Adipocyte (in vitro differentiated cells): Measurements from ENCODE around the gene TP73.
"Not testable (repeated sequence)": the region's sequence is repeated elsewhere in the genome, so short reads cannot be mapped to it uniquely, and the experiment has no call there.

Experiments used
- DNase-seq: peaks from one replicate; pipeline ENCODE4 v3.0.0-alpha.2; 2015; ENCODE audit warnings: low read depth
- H3K27me3 ChIP-seq: replicated peaks from 2 replicates; pipeline ENCODE4 v1.7.0; 2013; ENCODE audit warnings: mild to moderate bottlenecking, low read length, moderate library complexity; ENCODE audit not compliant: control insufficient read depth, insufficient read depth
- H3K36me3 ChIP-seq: 2 replicates; pipeline ENCODE4 v1.7.0; 2013; ENCODE audit warnings: low read length, mild to moderate bottlenecking, moderate library complexity; ENCODE audit not compliant: control insufficient read depth, insufficient read depth, severe bottlenecking
- H3K4me1 ChIP-seq: 2 replicates; pipeline ENCODE4 v1.7.0; 2013; ENCODE audit warnings: mild to moderate bottlenecking, low read length, moderate library complexity; ENCODE audit not compliant: control insufficient read depth, insufficient read depth
- H3K4me3 ChIP-seq: 2 replicates; pipeline ENCODE4 v1.7.0; 2013; ENCODE audit warnings: mild to moderate bottlenecking, low read length, moderate library complexity
- H3K9ac ChIP-seq: 2 replicates; pipeline ENCODE4 v1.7.0; 2013; ENCODE audit warnings: mild to moderate bottlenecking, low read length, moderate library complexity
- H3K9me3 ChIP-seq: 2 replicates; pipeline ENCODE4 v1.7.0; 2013; ENCODE audit warnings: mild to moderate bottlenecking, low read length, moderate library complexity; ENCODE audit not compliant: control insufficient read depth

Gene TP73

GRCh38 chr1:3621151-3621671 is 31.1 kb upstream of the TP73 start:
- DNase-seq = peak; percentile 57
- not testable (repeated sequence) for H3K4me3 ChIP-seq

GRCh38 chr1:3622102-3622501 is 30.2 kb upstream of the TP73 start:
- not testable (repeated sequence) for H3K9me3 ChIP-seq, H3K36me3 ChIP-seq, H3K9ac ChIP-seq, H3K4me3 ChIP-seq, DNase-seq, H3K27me3 ChIP-seq
- H3K4me1 ChIP-seq = peaks cover 25% of the 10 kb centered on the region

More at GRCh38 chr1:3621151-3621671, 31.1 kb upstream of the TP73 start:
- not testable (repeated sequence) for H3K9me3 ChIP-seq, H3K36me3 ChIP-seq, H3K9ac ChIP-seq
- H3K27me3 ChIP-seq = peaks cover 14% of the 10 kb centered on the region
- H3K4me1 ChIP-seq = peaks cover 24% of the 10 kb centered on the region

GRCh38 chr1:3623441-3624199 is 28.7 kb upstream of the TP73 start:
- DNase-seq = peak; percentile 4
- Histone ChIP-seq H3K9ac (peak overlapping the region; percentile 91), H3K36me3 (peaks cover 17% of the 10 kb centered on the region), H3K27me3 (no peaks in the 10 kb centered on the region), H3K4me3 (peak overlapping the region; percentile 98), H3K4me1 (peaks cover 23% of the 10 kb centered on the region), H3K9me3 (no peaks in the 10 kb centered on the region)

GRCh38 chr1:3624200-3625136 is 27.8 kb upstream of the TP73 start, which contains the start of gene TPRG1L:
Gene TPRG1L (plus strand): TSS chr1:3625015. CDS start chr1:3625073, 58 bp downstream.
- Histone ChIP-seq H3K9ac (peak within 1 kb of the TSS; percentile 91), H3K36me3 (peaks cover 25% of the 10 kb centered on the region), H3K4me3 (peak within 1 kb of the TSS; percentile 98), H3K9me3 (no peaks in the 10 kb centered on the region), H3K27me3 (no peaks in the 10 kb centered on the region), H3K4me1 (peaks cover 20% of the 10 kb centered on the region)
- peak; percentile 100 for DNase-seq

GRCh38 chr1:3625151-3625907 is 27.0 kb upstream of the TP73 start:
- H3K36me3 ChIP-seq = peaks cover 34% of the 10 kb centered on the region
- DNase-seq = peak; percentile 68
- peaks cover 20% of the 10 kb centered on the region for H3K4me1 ChIP-seq
- H3K9ac ChIP-seq = peak overlapping the region; percentile 83
- peak overlapping the region; percentile 98 for H3K4me3 ChIP-seq
- H3K9me3 ChIP-seq = no peaks in the 10 kb centered on the region
- H3K27me3 ChIP-seq = no peaks in the 10 kb centered on the region

- H3K4me3 ChIP-seq = peak overlapping the region; percentile 91
Measured at GRCh38 chr1:3626025-3626424, 26.3 kb upstream of the TP73 start.

GRCh38 chr1:3627515-3628253 is 24.6 kb upstream of the TP73 start:
- no peak overlapping the region for H3K4me3 ChIP-seq
- H3K27me3 ChIP-seq = no peaks in the 10 kb centered on the region
- H3K9me3 ChIP-seq = no peaks in the 10 kb centered on the region
- H3K36me3 ChIP-seq = peaks cover 43% of the 10 kb centered on the region
- H3K4me1 ChIP-seq = peaks cover 20% of the 10 kb centered on the region
- no peak overlapping the region for H3K9ac ChIP-seq
- DNase-seq = no peak

More at GRCh38 chr1:3626025-3626424, 26.3 kb upstream of the TP73 start:
- Histone ChIP-seq H3K36me3 (peaks cover 37% of the 10 kb centered on the region), H3K27me3 (no peaks in the 10 kb centered on the region), H3K4me1 (peaks cover 20% of the 10 kb centered on the region), H3K9ac (peak overlapping the region; percentile 83), H3K9me3 (no peaks in the 10 kb centered on the region)
- peak; percentile 4 for DNase-seq

- Histone ChIP-seq H3K4me1 (peaks cover 13% of the 10 kb centered on the region), H3K4me3 (no peak overlapping the region), H3K9me3 (no peaks in the 10 kb centered on the region), H3K36me3 (peaks cover 44% of the 10 kb centered on the region), H3K27me3 (no peaks in the 10 kb centered on the region), H3K9ac (no peak overlapping the region)
- DNase-seq = no peak
Measured at GRCh38 chr1:3628445-3628844, 23.9 kb upstream of the TP73 start.

- H3K9ac ChIP-seq = no peak overlapping the region
- peaks cover 52% of the 10 kb centered on the region for H3K36me3 ChIP-seq
- H3K4me1 ChIP-seq = peaks cover 8% of the 10 kb centered on the region
- no peak for DNase-seq
- H3K27me3 ChIP-seq = no peaks in the 10 kb centered on the region
- no peak overlapping the region for H3K4me3 ChIP-seq
- H3K9me3 ChIP-seq = no peaks in the 10 kb centered on the region
Measured at GRCh38 chr1:3629561-3630160, 22.7 kb upstream of the TP73 start.

- no peak for DNase-seq
- no peak overlapping the region for H3K9ac ChIP-seq
- H3K4me3 ChIP-seq = no peak overlapping the region
- H3K4me1 ChIP-seq = peaks cover 8% of the 10 kb centered on the region
- H3K27me3 ChIP-seq = no peaks in the 10 kb centered on the region
- H3K9me3 ChIP-seq = no peaks in the 10 kb centered on the region
- H3K36me3 ChIP-seq = peaks cover 57% of the 10 kb centered on the region
Measured at GRCh38 chr1:3630161-3630611, 22.1 kb upstream of the TP73 start.
